ENCODE results near the gene TBC1D14.
"Not testable (repeated sequence)": the region's sequence is repeated elsewhere in the genome, so short reads cannot be mapped to it uniquely, and the experiment has no call there.

The TBC1D14 gene

DNA sequence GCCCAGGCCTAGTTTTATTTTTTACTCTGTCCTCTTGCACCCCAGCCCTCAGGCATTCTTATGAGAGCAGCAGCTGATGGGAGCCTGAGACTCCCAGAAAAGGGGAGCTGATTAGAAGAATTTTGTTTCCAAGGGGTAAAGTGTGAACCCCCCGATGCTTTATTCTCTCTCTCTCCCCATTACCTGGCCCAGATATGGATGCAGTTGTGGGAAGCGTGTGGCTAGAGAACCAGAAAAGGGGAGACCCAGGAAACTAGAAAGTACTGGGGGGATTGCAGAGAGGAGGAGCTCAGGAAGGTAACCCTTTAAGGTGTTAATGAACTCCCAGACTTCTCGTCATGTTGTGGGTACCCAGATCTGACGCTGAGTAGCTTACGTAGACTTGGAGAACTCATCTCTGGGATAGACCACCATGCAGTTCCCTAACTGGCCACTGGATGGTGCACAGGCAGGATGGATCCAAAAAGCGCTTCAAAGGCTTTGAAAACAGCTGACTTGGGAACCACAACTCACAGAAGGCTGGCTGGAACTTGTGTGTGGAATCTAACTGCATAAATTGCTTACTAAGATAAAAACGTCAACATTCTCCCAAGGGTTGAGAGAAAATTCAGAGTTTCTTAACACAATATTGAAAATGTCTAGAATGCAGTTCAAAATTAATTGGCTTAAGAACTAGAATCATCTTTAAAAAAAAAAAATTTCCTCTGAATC, 64.7 kb downstream of the TBC1D14 start:
- no peak for DNase-seq

DNA sequence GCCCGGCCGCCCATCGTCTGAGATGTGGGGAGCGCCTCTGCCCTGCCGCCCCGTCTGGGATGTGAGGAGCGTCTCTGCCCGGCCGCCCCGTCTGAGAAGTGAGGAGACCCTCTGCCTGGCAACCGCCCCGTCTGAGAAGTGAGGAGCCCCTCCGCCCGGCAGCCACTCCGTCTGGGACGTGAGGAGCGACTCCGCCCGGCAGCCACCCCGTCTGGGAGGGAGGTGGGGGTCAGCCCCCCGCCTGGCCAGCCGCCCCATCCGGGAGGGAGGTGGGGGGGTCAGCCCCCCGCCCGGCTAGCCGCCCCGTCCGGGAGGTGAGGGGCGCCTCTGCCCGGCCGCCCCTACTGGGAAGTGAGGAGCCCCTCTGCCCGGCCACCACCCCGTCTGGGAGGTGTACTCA, 68.2 kb downstream of the TBC1D14 start:
- DNase-seq, result not testable (repeated sequence)

DNA sequence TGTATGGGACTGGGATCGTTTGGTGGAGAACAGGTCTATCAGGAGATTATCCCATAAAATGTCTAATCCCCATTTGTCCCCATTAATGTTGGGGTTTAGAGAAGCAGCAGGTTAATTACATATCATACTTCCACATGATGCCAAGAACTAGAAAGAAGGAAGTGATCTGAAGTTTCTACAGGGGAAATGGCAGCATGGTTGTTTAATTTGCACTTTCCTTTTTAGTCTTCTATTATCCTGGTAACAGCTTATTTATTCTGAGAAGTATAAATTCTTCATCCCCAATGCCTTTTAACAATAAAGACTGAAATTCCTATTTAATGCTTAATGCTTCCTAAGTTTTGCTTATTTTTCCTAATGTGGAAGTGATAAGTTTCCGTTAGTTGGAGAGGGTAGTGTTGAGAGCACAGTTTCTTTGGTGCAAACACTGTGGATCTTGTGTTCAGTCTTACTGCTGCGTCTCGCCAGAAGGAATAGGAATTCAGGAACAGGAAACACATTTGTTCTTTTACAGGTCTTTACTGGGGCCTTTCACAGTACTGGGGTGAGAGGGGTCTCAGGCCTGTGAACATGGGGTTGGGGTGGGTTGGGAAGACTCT, 74.0 kb downstream of the TBC1D14 start:
- no peak for DNase-seq

DNA sequence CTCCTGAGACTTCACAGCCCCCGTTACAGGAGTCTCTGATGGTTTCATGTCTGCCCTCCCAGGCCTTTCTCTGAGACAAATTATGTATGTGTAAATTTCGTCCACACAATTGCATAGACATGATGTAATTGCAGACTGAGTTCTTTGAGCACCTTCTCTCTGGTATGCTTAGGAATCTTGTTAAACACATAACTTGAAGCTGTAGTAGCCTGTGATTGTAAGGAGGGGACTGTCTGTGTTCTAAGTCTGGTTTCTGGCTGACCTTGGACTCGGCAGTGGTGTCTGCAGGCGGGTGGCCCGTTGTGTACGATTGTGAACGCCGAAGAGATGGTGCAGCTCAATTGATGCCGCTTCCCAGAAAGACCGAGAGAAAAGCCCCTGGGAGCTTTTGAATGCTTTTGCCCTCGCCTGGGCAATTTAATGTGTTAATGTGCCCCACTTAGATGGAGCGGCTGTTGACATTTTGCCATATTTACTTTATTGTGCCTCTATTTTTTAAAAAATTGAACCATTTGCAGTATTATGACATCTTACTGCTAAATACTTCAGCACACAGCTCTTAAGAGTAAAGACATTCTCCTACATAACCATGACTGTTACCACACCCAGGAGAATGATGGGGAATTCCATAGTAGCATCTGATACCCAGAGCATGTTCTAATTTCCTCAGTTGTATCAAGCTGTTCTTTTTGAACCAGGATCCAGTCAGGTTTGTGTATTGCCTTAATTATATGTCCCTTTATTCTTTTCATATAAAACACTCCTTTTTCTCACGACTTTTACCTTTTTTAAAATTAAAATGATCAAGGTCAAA, 75.2 kb downstream of the TBC1D14 start:
- DNase-seq, result no peak

DNA sequence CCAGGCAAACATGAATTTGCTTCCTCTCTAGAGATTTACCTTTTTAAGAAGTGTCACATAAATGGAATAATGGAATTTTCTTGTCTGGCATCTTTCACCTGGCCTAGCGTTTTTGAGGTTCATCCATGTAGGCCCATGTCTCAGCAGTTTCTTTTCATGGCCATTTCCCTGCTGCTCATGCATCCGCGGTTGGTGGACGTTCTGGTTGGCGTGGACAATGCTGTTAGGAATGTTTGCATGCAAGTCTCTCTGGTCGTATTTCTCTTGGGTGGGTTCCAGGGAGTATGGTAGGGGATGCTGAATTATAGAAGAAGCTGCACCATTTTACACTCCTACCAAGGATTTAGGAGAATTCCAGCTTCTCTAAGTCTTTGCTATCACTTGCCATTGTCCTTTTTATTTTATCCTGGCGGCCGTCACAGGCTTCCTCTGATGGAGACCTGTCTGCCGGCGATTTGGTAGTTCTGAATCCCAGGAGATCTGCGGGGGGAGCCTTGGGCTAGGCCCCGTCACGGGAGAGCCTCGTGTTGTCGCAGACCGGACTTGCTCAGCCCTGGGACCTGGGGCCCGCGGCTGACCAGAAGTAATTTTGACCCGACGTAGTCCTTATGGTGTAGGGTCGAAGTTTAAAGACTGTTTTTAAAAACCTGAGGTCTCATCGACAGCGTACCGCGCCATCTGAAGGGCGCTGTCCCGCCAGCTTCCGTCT, 76.6 kb downstream of the TBC1D14 start:
- no peak for DNase-seq

DNA sequence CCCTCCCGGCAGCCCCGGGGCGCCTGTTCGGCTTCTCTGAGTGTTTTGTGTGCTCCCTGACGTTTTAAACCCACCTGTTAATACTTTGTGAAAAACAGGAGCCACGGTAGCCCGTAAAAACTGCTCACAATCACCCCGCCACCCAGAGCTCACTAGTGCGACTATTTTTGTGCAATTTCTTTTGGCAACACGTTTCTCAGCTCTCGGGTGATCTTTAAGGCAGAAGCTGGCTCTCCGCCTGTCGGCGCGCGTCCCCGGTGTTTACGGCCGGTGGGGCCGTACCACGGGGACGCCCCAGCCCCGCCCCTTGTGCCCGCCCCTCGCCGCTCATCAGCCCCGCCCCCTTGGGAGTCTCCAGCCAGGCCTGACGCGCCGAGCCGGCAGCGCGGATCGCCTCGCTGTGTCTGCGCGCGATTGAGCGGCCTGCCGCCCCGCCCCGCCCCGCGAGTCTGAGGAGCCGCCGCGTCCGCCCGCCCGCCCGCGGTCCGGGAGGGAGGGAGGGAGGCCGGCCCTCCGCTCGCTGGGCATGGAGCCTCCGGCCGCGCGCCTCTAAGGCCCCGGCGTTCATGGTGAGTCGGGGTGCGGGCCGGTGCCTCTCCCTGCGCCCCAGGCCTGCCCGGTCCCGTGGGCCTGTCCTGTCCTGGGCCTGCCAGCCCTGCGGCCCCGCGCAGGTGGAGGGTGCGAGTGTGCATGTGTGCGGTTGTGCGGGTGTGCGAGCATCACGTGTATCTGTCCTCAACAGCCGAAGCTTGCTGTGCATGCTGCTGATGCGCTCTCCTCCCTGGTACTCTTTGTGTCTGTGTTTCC, 77.4 kb downstream of the TBC1D14 start:
- DNase-seq, result peak; percentile 69

DNA sequence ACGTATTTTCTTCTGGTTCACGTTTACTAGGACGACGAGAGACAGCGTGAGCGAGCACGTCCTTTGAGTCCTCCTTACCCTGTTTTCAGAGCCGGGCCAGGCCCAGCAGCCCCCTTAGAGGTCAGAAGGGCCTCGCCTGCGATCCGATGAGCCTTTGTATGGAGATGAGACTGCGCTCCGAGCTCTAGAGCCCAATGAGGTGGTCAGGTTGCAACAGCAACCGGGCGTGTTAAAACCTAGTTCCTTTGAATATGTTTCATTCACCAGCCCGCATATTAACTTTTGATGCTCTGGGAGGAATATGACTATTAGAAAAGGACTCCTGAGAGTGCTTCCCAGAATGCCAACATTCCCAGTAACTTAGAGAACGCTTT, 77.9 kb downstream of the TBC1D14 start:
- no peak for DNase-seq

DNA sequence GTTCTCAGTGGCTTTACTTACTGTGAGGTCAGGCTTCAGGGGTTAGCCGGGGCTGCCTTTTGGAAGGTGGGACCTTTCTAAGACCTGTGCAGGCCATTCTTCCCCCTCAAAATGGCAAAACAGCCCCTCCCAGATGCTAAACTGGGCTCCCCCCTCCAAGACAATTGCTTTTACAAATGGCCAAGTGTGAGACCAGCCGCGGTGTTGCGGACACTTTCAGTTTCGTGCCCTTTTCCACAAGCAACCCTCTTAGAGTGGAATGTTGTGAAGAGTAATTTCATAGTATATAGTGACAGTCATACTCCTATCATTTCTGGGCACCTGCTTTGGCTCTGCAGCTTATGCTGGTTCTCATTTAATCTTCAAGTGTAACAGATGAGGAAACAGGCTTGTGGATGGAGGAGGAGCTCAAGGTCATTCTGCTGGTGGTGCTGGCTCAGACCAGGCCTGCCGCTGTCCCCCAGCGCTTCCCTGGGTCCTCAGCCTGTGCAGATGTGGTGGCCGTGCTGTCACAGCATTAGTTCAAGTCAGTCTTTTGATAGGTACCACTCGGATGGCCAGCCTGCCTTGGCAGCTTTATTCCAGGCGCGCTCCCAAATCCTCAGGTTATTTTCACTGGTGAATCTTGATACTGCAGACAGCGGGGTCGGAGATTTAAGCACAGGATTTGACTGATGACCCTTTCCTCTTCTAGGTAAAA, 78.5 kb downstream of the TBC1D14 start:
- DNase-seq, result no peak

DNA sequence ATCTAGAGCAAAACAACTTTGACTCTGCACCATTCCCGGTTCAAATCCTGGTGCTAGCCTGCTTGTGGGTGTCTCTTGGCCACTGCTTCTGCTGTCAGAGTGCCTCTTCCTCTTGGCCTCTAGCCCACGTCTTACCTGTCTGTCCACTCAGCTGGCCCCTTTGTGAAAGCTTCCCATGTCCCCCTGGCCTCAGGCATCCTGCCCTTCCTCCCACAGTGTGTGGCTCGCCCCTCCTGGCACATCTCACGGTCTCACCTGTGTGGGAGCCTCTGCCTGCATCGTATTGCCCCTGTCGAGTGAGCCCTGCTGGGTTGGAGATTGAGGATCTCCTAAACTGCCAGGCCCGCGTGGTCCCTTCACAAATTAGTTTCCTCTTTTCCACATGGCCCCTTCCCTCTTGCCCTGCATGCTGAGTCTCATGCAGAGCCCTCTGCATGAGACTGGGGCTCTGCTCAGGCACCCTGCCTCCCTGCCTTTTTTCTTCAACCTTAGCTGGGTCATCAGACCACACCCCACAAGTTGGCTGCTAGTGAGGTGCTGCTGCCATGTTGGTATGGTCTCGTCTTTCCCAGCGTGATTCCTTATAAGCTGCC, 79.8 kb downstream of the TBC1D14 start:
- no peak for DNase-seq

DNA sequence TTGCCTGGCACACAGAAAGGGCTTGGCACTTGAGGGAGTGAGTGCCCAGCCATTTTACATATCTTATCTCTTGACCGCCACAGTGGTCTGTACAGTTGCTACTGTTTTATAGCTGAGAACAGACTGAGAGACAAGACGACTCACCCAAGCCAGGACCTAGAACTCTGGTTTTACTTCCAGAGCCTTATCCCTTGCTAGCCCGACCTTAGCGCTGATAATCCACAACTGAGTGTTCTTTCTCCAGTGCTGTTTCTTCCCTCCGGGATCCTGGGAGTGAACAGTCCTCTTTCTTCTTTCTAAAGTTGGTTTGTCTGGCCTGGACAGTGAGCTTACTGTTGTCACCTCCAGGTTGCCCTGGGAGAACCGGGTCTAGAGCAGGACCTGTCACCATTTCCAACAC, 81.0 kb downstream of the TBC1D14 start:
- DNase-seq, result no peak

DNA sequence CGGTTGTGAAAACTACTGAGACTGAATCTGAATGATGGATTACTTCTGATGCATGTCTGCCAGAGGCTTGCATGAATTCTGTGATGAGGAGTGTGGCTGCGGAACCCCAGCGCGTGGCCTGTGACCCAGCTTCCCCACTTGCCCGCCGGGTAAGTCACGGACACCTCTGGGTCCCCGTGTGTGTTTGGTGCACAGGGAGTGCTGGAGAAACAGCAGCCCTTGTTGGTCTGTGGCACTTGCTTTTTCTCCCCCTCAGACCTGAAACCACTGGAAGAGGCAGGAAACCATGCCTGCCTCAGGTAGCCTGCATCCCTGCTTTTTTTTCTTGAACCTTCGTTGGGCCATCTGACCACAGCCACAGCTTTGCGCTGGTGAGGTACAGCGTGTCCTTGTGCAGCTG, 81.6 kb downstream of the TBC1D14 start:
- DNase-seq, result no peak

DNA sequence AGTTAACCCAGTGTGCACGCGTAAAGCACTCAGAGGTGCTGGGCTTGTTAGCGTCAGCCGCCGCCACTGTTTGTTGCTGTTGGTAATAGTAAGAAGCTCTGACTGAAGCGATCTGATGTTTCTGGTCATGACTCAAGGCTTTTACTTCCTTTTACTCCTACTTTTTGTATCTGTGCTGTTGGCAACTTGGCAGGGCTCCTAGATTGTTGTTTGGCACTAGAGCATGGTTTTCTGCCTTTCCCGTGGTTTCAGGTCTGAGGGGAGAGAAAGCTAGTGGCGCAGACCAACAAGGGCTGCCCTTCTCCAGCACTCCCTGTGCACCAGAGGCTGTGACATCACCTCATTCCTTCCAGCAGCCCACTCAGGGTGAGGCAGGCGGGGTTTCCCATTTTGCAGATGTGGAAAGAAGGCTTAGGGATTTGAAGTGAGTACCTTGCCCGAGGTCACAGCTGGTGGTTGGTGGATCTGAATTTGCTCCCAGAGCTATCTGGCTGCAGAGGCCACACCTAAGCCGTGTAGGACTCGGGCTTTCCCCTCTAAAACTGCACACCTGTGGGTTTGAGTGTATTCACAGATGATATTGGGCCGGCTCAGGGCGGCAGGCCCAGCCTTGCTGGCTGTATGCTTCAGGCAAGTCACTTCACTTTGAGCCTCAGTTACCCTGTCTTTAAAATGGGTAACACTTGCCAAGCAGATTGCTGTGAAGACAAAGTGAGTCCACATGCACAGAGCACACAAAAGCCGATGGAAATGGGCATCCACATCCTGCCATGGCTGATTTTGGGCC, 82.3 kb downstream of the TBC1D14 start:
- DNase-seq, result no peak

DNA sequence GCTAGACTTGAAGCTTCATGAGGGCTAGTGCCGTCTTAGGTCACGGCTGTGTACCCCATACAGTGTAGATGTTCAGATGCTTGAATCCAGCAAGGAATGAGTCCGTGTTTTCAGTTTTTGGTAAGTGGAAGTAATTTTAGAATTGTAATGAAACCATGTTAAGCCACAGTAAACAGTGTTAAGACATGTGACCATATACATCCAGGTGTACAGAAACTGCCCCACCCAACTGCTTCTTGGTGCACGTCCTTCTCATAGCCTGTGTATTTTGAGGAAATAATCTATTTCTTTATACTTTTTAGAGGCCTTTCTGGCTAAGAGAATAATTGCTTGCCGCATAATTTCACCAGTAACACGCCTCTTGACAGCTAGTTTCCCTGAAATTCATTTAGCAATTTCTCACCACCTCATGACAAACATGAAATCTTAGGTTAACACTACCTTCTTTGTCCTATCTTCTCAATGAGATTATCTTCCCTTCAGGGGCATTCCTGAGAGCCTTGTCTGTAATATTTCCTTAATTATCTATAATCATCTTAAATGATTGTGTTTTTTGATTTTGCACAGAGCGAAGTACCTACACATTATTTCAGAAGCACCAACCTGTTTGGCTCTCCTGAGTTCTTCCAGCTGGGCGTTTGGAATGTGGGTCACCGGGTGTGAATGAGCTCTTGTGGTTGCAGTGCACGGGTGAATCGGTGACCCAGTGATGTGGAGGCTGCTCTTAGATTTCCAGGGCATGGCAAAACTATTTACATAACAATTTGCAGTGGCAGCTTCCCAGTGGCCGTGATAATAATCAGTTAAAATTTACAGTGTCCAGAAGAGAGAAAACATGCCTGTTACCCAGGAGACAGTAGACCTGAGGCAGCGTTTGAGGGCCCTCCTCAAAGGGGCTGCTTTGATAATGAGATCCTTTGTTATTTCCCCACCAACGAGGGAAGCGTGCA, 83.4 kb downstream of the TBC1D14 start:
- DNase-seq, result no peak

DNA sequence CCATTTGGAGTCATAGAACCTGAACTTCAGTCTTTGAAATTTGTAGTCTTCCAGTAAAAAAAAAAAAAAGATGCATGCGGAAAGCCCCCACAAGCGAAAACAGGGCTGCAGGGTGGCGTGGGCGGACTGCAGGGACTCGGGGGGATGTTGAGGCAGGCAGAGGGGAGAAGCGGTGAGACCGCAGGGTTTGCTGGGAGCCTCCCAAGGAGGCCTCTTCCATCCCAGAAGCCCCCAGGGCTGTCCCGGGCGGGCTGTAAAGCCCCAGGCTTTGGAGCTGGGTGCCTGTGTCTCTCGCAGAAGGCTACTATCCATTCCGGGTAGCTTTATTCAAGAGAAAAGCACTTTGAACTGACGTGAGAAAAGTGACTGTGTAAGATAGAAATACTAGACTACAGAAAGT, 86.9 kb downstream of the TBC1D14 start:
- no peak for DNase-seq

DNA sequence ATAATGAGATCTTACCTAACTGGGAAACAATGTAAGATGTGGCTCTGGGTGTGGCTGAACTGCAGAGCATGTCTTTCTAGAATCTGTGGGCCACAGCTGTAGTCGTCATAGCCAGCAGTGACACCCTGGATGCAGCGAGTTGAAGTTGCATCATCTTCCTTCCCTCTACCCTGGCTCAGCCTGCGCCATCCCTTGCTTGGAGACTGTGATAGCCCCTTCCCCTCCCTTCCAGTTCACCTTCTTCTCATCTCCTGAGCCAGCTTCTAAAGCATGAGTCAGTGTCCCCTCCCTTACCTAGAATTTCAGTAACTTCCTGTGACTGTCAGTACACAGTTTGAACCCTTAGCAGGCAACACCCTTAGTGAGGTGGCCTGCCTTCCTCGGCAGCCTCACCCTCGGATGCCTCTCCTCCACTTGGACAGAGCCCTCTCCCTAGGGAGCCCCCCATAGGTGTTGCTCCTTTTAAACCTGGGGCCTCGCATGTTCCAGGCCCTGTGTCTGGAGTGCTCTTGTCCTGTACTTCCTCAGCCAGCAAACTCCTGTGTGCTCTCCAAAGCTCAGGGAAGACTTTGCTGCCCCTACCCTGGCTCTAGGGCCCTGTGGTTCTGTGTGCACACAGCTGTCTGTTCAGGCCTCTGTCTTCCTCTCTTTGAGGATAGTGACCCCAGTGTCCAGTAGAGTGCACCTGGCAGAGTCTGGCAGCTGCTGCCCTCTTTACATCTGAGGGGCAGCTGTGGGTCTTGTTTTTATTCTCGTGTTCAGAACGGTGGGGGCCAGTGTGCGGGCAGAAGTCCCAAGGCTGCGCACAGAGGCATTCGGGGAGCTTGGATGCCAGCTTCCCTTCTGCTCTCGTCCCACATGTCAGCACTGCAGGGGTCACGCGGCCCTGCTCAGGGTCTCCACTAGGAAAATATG, 89.8 kb downstream of the TBC1D14 start:
- DNase-seq, result no peak

DNA sequence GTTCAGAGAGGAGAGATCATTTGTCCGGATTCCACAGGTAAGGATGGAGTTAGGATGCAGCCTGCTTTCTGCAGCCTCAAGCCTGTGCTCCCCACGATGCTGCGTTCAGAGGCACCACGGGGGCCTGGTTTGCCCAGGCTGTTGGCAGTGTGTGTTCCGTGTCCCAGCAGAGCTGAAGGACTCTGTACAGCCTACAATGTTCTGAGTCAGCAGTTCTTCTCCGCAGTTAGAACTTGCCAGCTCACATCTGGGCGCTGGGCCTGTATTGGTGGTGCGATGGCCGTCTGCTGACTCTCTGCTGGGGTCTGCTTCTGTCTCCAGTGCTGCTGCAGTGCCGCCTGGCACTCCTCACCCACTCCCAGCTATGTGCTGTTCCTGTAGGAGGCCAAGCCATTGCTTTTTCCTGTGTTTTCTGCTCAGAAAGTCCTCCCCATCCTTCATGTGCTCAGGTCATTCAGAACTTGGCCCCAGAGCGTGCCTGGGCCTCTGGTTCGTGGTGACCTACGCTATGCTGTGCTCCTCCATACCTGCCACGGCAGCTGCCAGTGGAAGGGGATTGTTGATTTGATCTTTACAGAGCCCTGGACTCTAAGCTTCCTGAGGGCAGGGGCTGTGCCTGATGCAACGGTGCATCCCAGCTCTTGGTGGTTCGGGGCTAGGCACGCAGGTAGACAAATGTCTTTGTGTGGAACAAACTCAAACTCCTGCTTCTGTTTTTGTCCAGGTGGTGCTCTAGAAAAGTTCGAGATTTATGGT, 91.0 kb downstream of the TBC1D14 start:
- DNase-seq, result no peak

DNA sequence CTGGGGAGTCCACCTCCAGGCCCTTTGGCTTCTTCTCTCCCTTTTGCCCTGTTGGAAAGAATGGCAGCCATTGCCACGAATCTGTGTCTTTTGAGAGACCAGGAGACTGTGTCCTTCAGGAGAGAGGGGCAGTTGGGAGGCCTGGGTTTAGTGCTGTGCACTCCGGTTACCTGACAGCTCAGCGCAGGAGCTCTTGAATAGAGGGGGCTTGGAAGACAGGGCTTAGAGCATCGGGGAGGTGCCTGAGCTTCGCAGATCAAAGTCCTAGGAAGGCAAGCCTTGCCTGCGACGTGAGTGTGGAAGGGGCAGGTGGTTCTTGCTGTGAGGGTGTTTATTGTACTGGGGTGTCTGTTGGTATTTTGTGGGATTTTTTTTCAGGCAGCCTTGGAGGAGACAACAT, 91.6 kb downstream of the TBC1D14 start:
- no peak for DNase-seq

DNA sequence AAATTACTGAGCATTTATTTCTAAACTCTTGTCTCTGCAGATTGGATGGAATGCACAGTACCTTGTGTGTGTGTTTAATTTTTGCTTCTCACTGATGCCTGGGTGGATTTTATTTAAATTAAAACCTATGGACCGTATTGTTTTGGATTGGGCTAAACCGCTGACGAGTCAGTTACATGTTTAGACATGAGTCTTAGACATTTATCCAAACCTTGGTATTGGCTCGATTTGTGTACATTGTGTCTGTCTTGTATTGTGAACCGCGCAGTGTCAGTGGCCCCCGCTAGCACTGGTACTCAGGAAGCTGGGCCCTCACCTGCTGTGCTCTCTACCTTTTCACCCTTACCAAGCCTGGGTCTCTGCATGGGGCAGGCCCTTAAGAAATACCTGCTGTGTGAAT, 92.7 kb downstream of the TBC1D14 start:
- DNase-seq, result no peak

Data from NCI-H2107 (cell line).